CD14-positive monocyte (primary cell): ENCODE measurements around the gene CDS2. TPM values are rescaled to one million over a fixed set of nuclear protein-coding genes. Genes with fewer than 3 reads are reported as not detected.

Source experiments
- DNase-seq, 3 donors: peaks; one replicate each; pipeline ENCODE4 v3.0.0-alpha.2; 2011 to 2022
- H2AFZ ChIP-seq: 2 replicates; pipeline ENCODE4 v1.6.0; 2012; ENCODE audit warnings: mild to moderate bottlenecking, low read depth, low read length, inconsistent platforms; ENCODE audit not compliant: insufficient read depth, poor library complexity, severe bottlenecking
- H3K27ac ChIP-seq, 2 donors: 1 replicate in 1 of 2; 2 replicates in 1 of 2; pipeline ENCODE4 v1.5.1; 2012 to 2013; ENCODE audit warnings: low read length in 2 of 2, control low read depth in 1 of 2, inconsistent platforms in 1 of 2, low read depth in 1 of 2, mild to moderate bottlenecking in 1 of 2
- H3K27me3 ChIP-seq, 2 donors: one replicate each; pipeline versions ENCODE4 v1.6.0 to v1.6.1; 2011 to 2013; ENCODE audit warnings: low read length in 2 of 2; ENCODE audit not compliant: control insufficient read depth in 2 of 2, insufficient read depth in 2 of 2
- H3K36me3 ChIP-seq, 2 donors: replicated peaks in 1 of 2; 1 replicate in 1 of 2; 2 replicates in 1 of 2; pipeline versions ENCODE4 v1.5.1 to v1.6.1; 2012 to 2013; ENCODE audit warnings: low read length in 2 of 2, control low read depth in 1 of 2, inconsistent platforms in 1 of 2, mild to moderate bottlenecking in 1 of 2; ENCODE audit not compliant: insufficient read depth in 2 of 2, control insufficient read depth in 1 of 2
- H3K4me1 ChIP-seq, 2 donors: 1 replicate in 1 of 2; 2 replicates in 1 of 2; pipeline versions ENCODE4 v1.5.1 to v1.6.1; 2012 to 2013; ENCODE audit warnings: low read length in 2 of 2, control low read depth in 1 of 2, inconsistent platforms in 1 of 2, mild to moderate bottlenecking in 1 of 2, moderate library complexity in 1 of 2; ENCODE audit not compliant: insufficient read depth in 2 of 2, control insufficient read depth in 1 of 2
- H3K4me2 ChIP-seq: replicated peaks from 2 replicates; pipeline ENCODE3; 2012; ENCODE audit warnings: low read length, moderate library complexity, mild to moderate bottlenecking; ENCODE audit not compliant: poor library complexity, severe bottlenecking; ENCODE audit errors: extremely low read depth
- H3K4me3 ChIP-seq, 3 experiments: fragments of 200-600 bp in 1 of 3; sonication (generic) in 1 of 3; replicated peaks in 1 of 3; 1 replicate in 2 of 3; 2 replicates in 1 of 3; pipeline ENCODE4 v1.5.1; 2011 to 2013; ENCODE audit warnings: low read length in 3 of 3, mild to moderate bottlenecking in 3 of 3, control low read depth in 2 of 3, low read depth in 2 of 3, inconsistent platforms in 1 of 3, moderate library complexity in 1 of 3
- H3K79me2 ChIP-seq: 2 replicates; pipeline ENCODE4 v1.6.0; 2012; ENCODE audit warnings: mild to moderate bottlenecking, control low read depth, inconsistent platforms, low read length, moderate library complexity; ENCODE audit not compliant: insufficient read depth
- H3K9ac ChIP-seq: 2 replicates; pipeline ENCODE4 v1.6.0; 2017; ENCODE audit warnings: low read length, mild to moderate bottlenecking; ENCODE audit not compliant: insufficient read depth, poor library complexity, severe bottlenecking
- H3K9me3 ChIP-seq, 2 donors: replicated peaks in 1 of 2; 1 replicate in 1 of 2; 2 replicates in 1 of 2; pipeline versions ENCODE4 v1.5.1 to v1.6.1; 2012 to 2013; ENCODE audit warnings: low read length in 2 of 2, control low read depth in 1 of 2; ENCODE audit not compliant: control insufficient read depth in 1 of 2, insufficient read depth in 1 of 2
- H4K20me1 ChIP-seq: 2 replicates; pipeline ENCODE4 v1.6.0; 2012; ENCODE audit warnings: mild to moderate bottlenecking, low read length, control low read depth, moderate library complexity; ENCODE audit not compliant: insufficient read depth
- H3K27ac Mint-ChIP-seq, 7 donors: one replicate each; pipeline ENCODE4 v1.8.0; 2020; ENCODE audit warnings: mild to moderate bottlenecking in 7 of 7, mixed read lengths in 7 of 7, moderate library complexity in 6 of 7, inconsistent platforms in 2 of 7
- H3K27me3 Mint-ChIP-seq, 3 donors: one replicate each; pipeline ENCODE4 v1.8.0; 2021 to 2022; ENCODE audit warnings: low read depth in 3 of 3, mild to moderate bottlenecking in 3 of 3, mixed read lengths in 3 of 3, moderate library complexity in 3 of 3, inconsistent platforms in 1 of 3
- H3K36me3 Mint-ChIP-seq, 2 donors: one replicate each; pipeline ENCODE4 v1.8.0; 2020; ENCODE audit warnings: mixed read lengths in 2 of 2, inconsistent platforms in 1 of 2, mild to moderate bottlenecking in 1 of 2
- H3K4me1 Mint-ChIP-seq: one replicate; pipeline ENCODE4 v1.8.0; 2020; ENCODE audit warnings: mild to moderate bottlenecking, mixed read lengths
- H3K4me3 Mint-ChIP-seq, 2 donors: one replicate each; pipeline ENCODE4 v1.8.0; 2020; ENCODE audit warnings: mild to moderate bottlenecking in 2 of 2, mixed read lengths in 2 of 2, moderate library complexity in 1 of 2
- H3K9me3 Mint-ChIP-seq, 7 donors: one replicate each; pipeline ENCODE4 v1.8.0; 2020 to 2022; ENCODE audit warnings: mixed read lengths in 7 of 7, mild to moderate bottlenecking in 6 of 7, moderate library complexity in 6 of 7, inconsistent platforms in 2 of 7
- WGBS: methylation state at CpG from one replicate; pipeline ENCODE4 v1.1.5; 2013; ENCODE audit warnings: missing lambda C conversion rate; ENCODE audit not compliant: insufficient coverage; 5-methylcytosine and 5-hydroxymethylcytosine counted together
- intact Hi-C, 2 donors: fragments of 100-400 bp; cut with micrococcal nuclease; formaldehyde crosslinking; loops; one replicate each; pipeline versions ENCODE4 v1.15.0 to v1.15.1; 2023
- polyA plus RNA-seq, 3 donors: library from polyadenylated mRNA; depleted of rRNA in 1 of 3; unstranded in 2 of 3; stranded (reverse) in 1 of 3; fragments of 300-500 nt in 2 of 3; fragments of >200 nt in 1 of 3; fragmentation: Illumina TruSeq in 2 of 3; gene quantifications; 1 replicate in 2 of 3; 2 replicates in 1 of 3; pipeline ENCODE4 v1.2.3, GENCODE V29; 2012 to 2021
- TF ChIP-seq, protein P1 (sequence below): fragments of 200-600 bp; IDR thresholded peaks from one replicate; pipeline ENCODE4 v1.8.0; 2022; ENCODE audit warnings: antibody characterized with exemption, mild to moderate bottlenecking

Gene CDS2
- polyA plus RNA-seq, 3 donors, result 28.6 to 62.6 (median 54.4) TPM

GRCh38 chr20:5136096-5136495, 9.3 kb downstream of the CDS2 start:
- H3K4me1 ChIP-seq, result no peaks in the 10 kb centered on the region
- H2AFZ ChIP-seq, result no peak overlapping the region
- intact Hi-C loops, result no loop called here
- no peak for DNase-seq
- Mint-ChIP-seq H3K27ac (peak overlapping the region in 2 of 7 donors; percentile 39 to 77), H3K4me3 (no peak overlapping the region), H3K4me1 (peaks cover 10% of the 10 kb centered on the region), H3K27me3 (no peaks in the 10 kb centered on the region), H3K9me3 (no peaks in the 10 kb centered on the region), H3K36me3 (peaks cover 6 to 22% of the 10 kb centered on the region in 2 donors)
- TF ChIP-seq, protein P1, sequence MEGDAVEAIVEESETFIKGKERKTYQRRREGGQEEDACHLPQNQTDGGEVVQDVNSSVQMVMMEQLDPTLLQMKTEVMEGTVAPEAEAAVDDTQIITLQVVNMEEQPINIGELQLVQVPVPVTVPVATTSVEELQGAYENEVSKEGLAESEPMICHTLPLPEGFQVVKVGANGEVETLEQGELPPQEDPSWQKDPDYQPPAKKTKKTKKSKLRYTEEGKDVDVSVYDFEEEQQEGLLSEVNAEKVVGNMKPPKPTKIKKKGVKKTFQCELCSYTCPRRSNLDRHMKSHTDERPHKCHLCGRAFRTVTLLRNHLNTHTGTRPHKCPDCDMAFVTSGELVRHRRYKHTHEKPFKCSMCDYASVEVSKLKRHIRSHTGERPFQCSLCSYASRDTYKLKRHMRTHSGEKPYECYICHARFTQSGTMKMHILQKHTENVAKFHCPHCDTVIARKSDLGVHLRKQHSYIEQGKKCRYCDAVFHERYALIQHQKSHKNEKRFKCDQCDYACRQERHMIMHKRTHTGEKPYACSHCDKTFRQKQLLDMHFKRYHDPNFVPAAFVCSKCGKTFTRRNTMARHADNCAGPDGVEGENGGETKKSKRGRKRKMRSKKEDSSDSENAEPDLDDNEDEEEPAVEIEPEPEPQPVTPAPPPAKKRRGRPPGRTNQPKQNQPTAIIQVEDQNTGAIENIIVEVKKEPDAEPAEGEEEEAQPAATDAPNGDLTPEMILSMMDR, result no peak
- H3K4me3 ChIP-seq, result no peak overlapping the region
- 86% methylated on average over 2 of the region's 4 CpGs for WGBS
- H3K4me2 ChIP-seq, result no peak overlapping the region
- peaks cover 85% of the 10 kb centered on the region for H4K20me1 ChIP-seq
- no peaks in the 10 kb centered on the region for H3K9me3 ChIP-seq
- H3K9ac ChIP-seq, result no peak overlapping the region
- H3K79me2 ChIP-seq, result peaks cover 97% of the 10 kb centered on the region
- no peak overlapping the region for H3K27ac ChIP-seq
- no peaks in the 10 kb centered on the region for H3K27me3 ChIP-seq
- H3K36me3 ChIP-seq, result peaks cover 7 to 11% of the 10 kb centered on the region in 2 donors

- Histone ChIP-seq H3K36me3 (peaks cover 2 to 6% of the 10 kb centered on the region in 2 donors), H3K9me3 (no peaks in the 10 kb centered on the region), H3K4me2 (no peak overlapping the region), H3K9ac (no peak overlapping the region), H4K20me1 (peaks cover 67% of the 10 kb centered on the region), H3K27ac (no peak overlapping the region), H2AFZ (no peak overlapping the region), H3K4me1 (peaks cover 32% of the 10 kb centered on the region in 2 donors), H3K27me3 (no peaks in the 10 kb centered on the region), H3K4me3 (no peak overlapping the region), H3K79me2 (peaks cover 90% of the 10 kb centered on the region)
- TF ChIP-seq, protein P1, result no peak
- no peak for DNase-seq
- H3K27me3 Mint-ChIP-seq, result no peaks in the 10 kb centered on the region
- H3K9me3 Mint-ChIP-seq, result no peaks in the 10 kb centered on the region
- intact Hi-C loops, result no loop called here
- peaks cover 40% of the 10 kb centered on the region for H3K4me1 Mint-ChIP-seq
- H3K27ac Mint-ChIP-seq, result peak overlapping the region in 1 of 7 donors; percentile 7
- H3K4me3 Mint-ChIP-seq, result no peak overlapping the region
- peaks cover 1 to 10% of the 10 kb centered on the region in 2 donors for H3K36me3 Mint-ChIP-seq
These were observed 13.4 kb downstream of the CDS2 start for GRCh38 chr20:5140195-5140594.
